ENCODE measurements around the gene BABAM2.

Gene BABAM2

DNA sequence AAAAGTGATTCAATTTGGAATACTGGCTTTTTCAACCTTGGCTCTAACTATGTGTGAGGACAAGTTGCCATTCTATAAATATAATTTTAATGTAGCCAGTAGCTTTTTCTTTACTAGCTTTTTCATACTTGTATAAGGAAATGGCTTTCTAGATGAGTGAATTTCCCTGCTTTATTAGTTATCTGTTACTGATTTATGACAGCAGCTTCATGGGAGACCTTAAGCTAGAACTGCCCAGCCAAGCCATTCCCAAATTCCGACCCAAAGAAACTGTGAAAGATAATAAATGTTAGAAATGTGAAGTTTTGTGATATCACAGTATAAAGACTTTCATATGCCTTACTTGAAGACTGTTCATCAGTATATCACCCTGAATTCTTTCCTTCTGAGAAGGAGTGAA, 32.3 kb downstream of the BABAM2 start:
- H3K36me3 ChIP-seq (replicated peaks; ENCODE audit: insufficient read depth, low read length) = no peaks in the 10 kb centered on the region
- TF ChIP-seq, protein P1, sequence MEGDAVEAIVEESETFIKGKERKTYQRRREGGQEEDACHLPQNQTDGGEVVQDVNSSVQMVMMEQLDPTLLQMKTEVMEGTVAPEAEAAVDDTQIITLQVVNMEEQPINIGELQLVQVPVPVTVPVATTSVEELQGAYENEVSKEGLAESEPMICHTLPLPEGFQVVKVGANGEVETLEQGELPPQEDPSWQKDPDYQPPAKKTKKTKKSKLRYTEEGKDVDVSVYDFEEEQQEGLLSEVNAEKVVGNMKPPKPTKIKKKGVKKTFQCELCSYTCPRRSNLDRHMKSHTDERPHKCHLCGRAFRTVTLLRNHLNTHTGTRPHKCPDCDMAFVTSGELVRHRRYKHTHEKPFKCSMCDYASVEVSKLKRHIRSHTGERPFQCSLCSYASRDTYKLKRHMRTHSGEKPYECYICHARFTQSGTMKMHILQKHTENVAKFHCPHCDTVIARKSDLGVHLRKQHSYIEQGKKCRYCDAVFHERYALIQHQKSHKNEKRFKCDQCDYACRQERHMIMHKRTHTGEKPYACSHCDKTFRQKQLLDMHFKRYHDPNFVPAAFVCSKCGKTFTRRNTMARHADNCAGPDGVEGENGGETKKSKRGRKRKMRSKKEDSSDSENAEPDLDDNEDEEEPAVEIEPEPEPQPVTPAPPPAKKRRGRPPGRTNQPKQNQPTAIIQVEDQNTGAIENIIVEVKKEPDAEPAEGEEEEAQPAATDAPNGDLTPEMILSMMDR (IDR thresholded peaks at IDR 0.05; ENCODE audit: low read length) = no peak
- TF ChIP-seq EZH2phosphoT487 (IDR thresholded peaks at IDR 0.05; ENCODE audit: low read length) (no peak), EZH2 (optimal IDR thresholded peaks at IDR 0.05; ENCODE audit: low read depth, low read length) (no peak)
- no peaks in the 10 kb centered on the region for H4K20me1 ChIP-seq (ENCODE audit: insufficient read depth, low read length)
- H3K9me2 ChIP-seq (replicated peaks; ENCODE audit: insufficient read depth, low read length) = no peaks in the 10 kb centered on the region
- no peak overlapping the region for H2AFZ ChIP-seq (ENCODE audit: low read length)
- H3K4me1 ChIP-seq (ENCODE audit: low read length) = no peaks in the 10 kb centered on the region
- DNase-seq = no peak
- H3K79me2 ChIP-seq (ENCODE audit: low read length) = no peaks in the 10 kb centered on the region
- H3K27me3 ChIP-seq (replicated peaks; ENCODE audit: insufficient read depth, low read length) = no peaks in the 10 kb centered on the region
- H3F3A ChIP-seq (ENCODE audit: insufficient read depth, low read length) = no peaks in the 10 kb centered on the region
- no peaks in the 10 kb centered on the region for H3K9me3 ChIP-seq (replicated peaks; ENCODE audit: insufficient read depth, low read length)
- H3K9ac ChIP-seq (ENCODE audit: low read length) = no peak overlapping the region
- no peak overlapping the region for H3K27ac ChIP-seq (ENCODE audit: low read length)
- H3K4me3 ChIP-seq (ENCODE audit: low read length) = no peak overlapping the region
- no peak overlapping the region for H3K4me2 ChIP-seq (ENCODE audit: low read depth, low read length)

DNA sequence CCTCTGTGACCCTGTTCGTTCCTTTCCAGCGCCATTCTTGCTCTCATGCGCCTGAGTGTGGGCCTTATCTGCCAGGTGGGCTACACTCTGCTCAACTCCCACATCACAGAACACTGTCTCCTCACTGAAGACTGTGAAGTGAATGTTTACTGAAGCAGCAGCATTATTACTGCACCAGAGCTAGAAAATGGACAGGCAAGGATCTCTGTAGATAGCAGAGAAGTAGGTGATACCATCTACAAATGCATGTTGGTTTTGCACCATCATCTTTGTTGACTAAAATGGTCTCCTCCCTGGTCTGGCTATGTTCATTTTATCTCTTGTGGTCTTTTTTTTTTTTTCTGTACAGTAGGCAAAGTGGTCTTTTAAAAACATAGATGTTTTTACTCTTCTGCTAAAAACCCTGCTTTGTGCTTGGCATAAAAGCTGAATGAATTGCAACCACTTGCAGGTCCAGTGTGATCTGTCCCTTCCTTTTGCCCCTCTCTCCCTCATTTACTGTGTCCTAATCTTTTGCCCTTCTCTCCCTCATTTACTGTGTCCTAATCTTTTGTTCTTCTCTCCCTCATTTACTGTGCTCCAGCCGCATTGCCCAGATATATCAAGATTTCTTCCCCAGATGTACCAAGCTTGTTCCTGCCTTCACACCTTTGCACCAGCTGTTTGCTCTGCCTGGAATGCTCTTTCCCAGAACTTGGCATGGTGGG, 35.4 kb downstream of the BABAM2 start:
- DNase-seq = no peak
- no peaks in the 10 kb centered on the region for H3K9me2 ChIP-seq (replicated peaks; ENCODE audit: insufficient read depth, low read length)

DNA sequence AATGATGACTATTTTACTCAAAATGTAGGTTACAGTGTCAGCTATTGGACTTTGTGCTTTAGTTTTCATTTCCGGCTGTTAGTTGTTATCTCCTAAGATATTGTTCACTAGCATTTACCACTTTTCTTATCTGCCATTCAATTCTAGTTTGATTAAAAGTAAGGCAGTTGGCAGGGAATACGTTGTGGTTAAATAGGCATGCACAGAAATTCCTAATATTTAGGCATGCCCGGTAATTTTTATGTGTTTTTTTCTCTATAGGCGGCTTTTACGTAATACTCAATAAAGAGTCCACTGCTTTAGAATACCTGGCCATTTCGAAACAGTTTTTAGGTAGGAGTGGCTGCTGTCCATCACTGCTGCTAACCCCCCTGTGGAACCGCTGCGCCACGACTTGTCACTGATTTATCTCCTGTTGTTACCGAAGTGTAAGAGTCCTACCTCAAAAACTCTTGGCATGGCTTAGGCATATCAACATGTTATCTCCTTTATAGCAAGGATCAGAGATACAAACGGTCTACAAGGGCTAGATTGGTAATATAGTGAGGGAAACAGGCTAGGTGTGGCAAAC, 39.5 kb downstream of the BABAM2 start:
- H3K79me2 ChIP-seq (ENCODE audit: low read length) = no peaks in the 10 kb centered on the region
- no peaks in the 10 kb centered on the region for H4K20me1 ChIP-seq (ENCODE audit: insufficient read depth, low read length)
- no peaks in the 10 kb centered on the region for H3K36me3 ChIP-seq (replicated peaks; ENCODE audit: insufficient read depth, low read length)
- H3F3A ChIP-seq (ENCODE audit: insufficient read depth, low read length) = no peaks in the 10 kb centered on the region
- H3K4me3 ChIP-seq (ENCODE audit: low read length) = no peak overlapping the region
- no peaks in the 10 kb centered on the region for H3K9me3 ChIP-seq (replicated peaks; ENCODE audit: insufficient read depth, low read length)
- no peaks in the 10 kb centered on the region for H3K4me1 ChIP-seq (ENCODE audit: low read length)
- H2AFZ ChIP-seq (ENCODE audit: low read length) = no peak overlapping the region
- no peak overlapping the region for H3K9ac ChIP-seq (ENCODE audit: low read length)
- H3K9me2 ChIP-seq (replicated peaks; ENCODE audit: insufficient read depth, low read length) = no peaks in the 10 kb centered on the region
- DNase-seq = no peak
- H3K4me2 ChIP-seq (ENCODE audit: low read depth, low read length) = no peak overlapping the region
- H3K27ac ChIP-seq (ENCODE audit: low read length) = no peak overlapping the region
- TF ChIP-seq EZH2phosphoT487 (IDR thresholded peaks at IDR 0.05; ENCODE audit: low read length) = no peak
- TF ChIP-seq EZH2 (optimal IDR thresholded peaks at IDR 0.05; ENCODE audit: low read depth, low read length) = no peak
- TF ChIP-seq, protein P1 (IDR thresholded peaks at IDR 0.05; ENCODE audit: low read length) = no peak
- H3K27me3 ChIP-seq (replicated peaks; ENCODE audit: insufficient read depth, low read length) = no peaks in the 10 kb centered on the region

More for the DNA sequence above, 35.4 kb downstream of the BABAM2 start:
- Histone ChIP-seq H3K9me3 (replicated peaks; ENCODE audit: insufficient read depth, low read length) (no peaks in the 10 kb centered on the region), H3K79me2 (ENCODE audit: low read length) (no peaks in the 10 kb centered on the region), H4K20me1 (ENCODE audit: insufficient read depth, low read length) (no peaks in the 10 kb centered on the region), H3K4me3 (ENCODE audit: low read length) (no peak overlapping the region), H3K27ac (ENCODE audit: low read length) (no peak overlapping the region), H3K4me1 (ENCODE audit: low read length) (no peaks in the 10 kb centered on the region), H2AFZ (ENCODE audit: low read length) (no peak overlapping the region), H3K9ac (ENCODE audit: low read length) (no peak overlapping the region), H3K4me2 (ENCODE audit: low read depth, low read length) (no peak overlapping the region), H3K36me3 (replicated peaks; ENCODE audit: insufficient read depth, low read length) (no peaks in the 10 kb centered on the region), H3K27me3 (replicated peaks; ENCODE audit: insufficient read depth, low read length) (no peaks in the 10 kb centered on the region), H3F3A (ENCODE audit: insufficient read depth, low read length) (no peaks in the 10 kb centered on the region)
- TF ChIP-seq, protein P1 (IDR thresholded peaks at IDR 0.05; ENCODE audit: low read length) = no peak
- TF ChIP-seq EZH2 (optimal IDR thresholded peaks at IDR 0.05; ENCODE audit: low read depth, low read length) (no peak), EZH2phosphoT487 (IDR thresholded peaks at IDR 0.05; ENCODE audit: low read length) (no peak)
